Frontal cortex (tissue), 1 donor: ENCODE measurements around the gene STX4. TPM values are rescaled to one million over a fixed set of nuclear protein-coding genes. Genes with fewer than 3 reads are reported as not detected.

Source experiments
- total RNA-seq: library from RNA; depleted of rRNA; stranded (reverse); fragments of >200 nt; gene quantifications from one replicate; pipeline ENCODE4 v1.2.3, GENCODE V29; 2014

Gene STX4
- total RNA-seq, 1 donor from 2014 or later = 13.9 TPM

Other genes starting within 250 kb of the STX4 start
- gene ZNF629, start 246.4 kb upstream of the STX4 start, total RNA-seq = 11.4 TPM
- gene BCL7C, start 139.5 kb upstream of the STX4 start, total RNA-seq = 41.6 TPM
- 0.41 TPM for gene CTF1, start 136.9 kb upstream of the STX4 start, total RNA-seq
- gene FBXL19, start 110.0 kb upstream of the STX4 start, total RNA-seq = 66.4 TPM
- 4.1 TPM for gene ORAI3, start 84.5 kb upstream of the STX4 start, total RNA-seq
- 1.6 TPM for gene SETD1A, start 75.8 kb upstream of the STX4 start, total RNA-seq
- gene HSD3B7, start 48.4 kb upstream of the STX4 start, total RNA-seq = 2.0 TPM
- gene STX1B, start 22.9 kb upstream of the STX4 start, total RNA-seq = 11.4 TPM
- 9.0 TPM for gene ZNF668, start 40.7 kb downstream of the STX4 start, total RNA-seq
- 14.7 TPM for gene ZNF646, start 40.9 kb downstream of the STX4 start, total RNA-seq
- 1.6 TPM for gene PRSS53, start 55.4 kb downstream of the STX4 start, total RNA-seq
- 35.9 TPM for gene VKORC1, start 61.2 kb downstream of the STX4 start, total RNA-seq
- gene BCKDK, start 74.8 kb downstream of the STX4 start, total RNA-seq = 11.4 TPM
- 47.7 TPM for gene KAT8, start 84.1 kb downstream of the STX4 start, total RNA-seq
- not detected for gene PRSS8, start 102.2 kb downstream of the STX4 start, total RNA-seq
- gene PRSS36, start 116.5 kb downstream of the STX4 start, total RNA-seq = 1.6 TPM
- gene FUS, start 146.6 kb downstream of the STX4 start, total RNA-seq = 36.3 TPM
- 1.6 TPM for gene PYCARD, start 169.2 kb downstream of the STX4 start, total RNA-seq
- 1.2 TPM for gene TRIM72, start 180.6 kb downstream of the STX4 start, total RNA-seq
- gene PYDC1, start 183.6 kb downstream of the STX4 start, total RNA-seq = 0.41 TPM
- gene ITGAM, start 226.4 kb downstream of the STX4 start, total RNA-seq = 2.0 TPM